Prostate gland (tissue), 2 donors: ENCODE measurements around the gene SLAIN1.

Experiments
- CTCF ChIP-seq, 4 experiments: fragments of 200-600 bp in 2 of 4; fragments of 450-650 bp in 2 of 4; sonication (generic) in 2 of 4; IDR thresholded peaks; 1 replicate in 3 of 4; 2 replicates in 1 of 4; pipeline ENCODE4 v1.5.1; 2016 to 2019; ENCODE audit warnings: antibody characterized with exemption in 4 of 4, mild to moderate bottlenecking in 2 of 4, moderate library complexity in 2 of 4
- POLR2AphosphoS5 ChIP-seq: sonication (generic); formaldehyde crosslinking; IDR thresholded peaks from one replicate; pipeline ENCODE4 v1.6.1; 2017; ENCODE audit warnings: antibody characterized with exemption

GRCh38 chr13:77732287-77732686 is 34.8 kb downstream of the SLAIN1 start:
- TF ChIP-seq CTCF (IDR thresholded peaks at IDR 0.05) (no peak), POLR2AphosphoS5 (no peak)
